ENCODE data around the gene CDK6. TPM values are rescaled to one million over a fixed set of nuclear protein-coding genes. Genes with fewer than 3 reads are reported as not detected.

Gene CDK6
- total RNA-seq, 4 donors from 2014 or later, result 19.7 to 51.1 (median 33.8) TPM

GRCh38 chr7:92644406-92645113, 191.8 kb downstream of the CDK6 start:
- ATAC-seq, result peak; percentile 23
- 0 to 86% methylated on average over 1 of the region's 6 CpGs for WGBS, 2 donors (ENCODE audit: low coverage in 1 of 2)
- Histone ChIP-seq H3K27me3 (no peaks in the 10 kb centered on the region), H3K4me1 (peaks cover 0 to 39% (median 7%) of the 10 kb centered on the region in 3 donors), H3K4me3 (no peak overlapping the region), H3K9me3 (no peaks in the 10 kb centered on the region), H3K36me3 (no peaks in the 10 kb centered on the region), H3K27ac (peak overlapping the region in 2 of 4 donors; percentile 35 to 44)
- no peak for TF ChIP-seq POLR2AphosphoS5 (IDR thresholded peaks at IDR 0.05)
- TF ChIP-seq EP300 (IDR thresholded peaks at IDR 0.05), result no peak
- no peak for TF ChIP-seq CTCF (IDR thresholded peaks at IDR 0.05)
- TF ChIP-seq POLR2A (IDR thresholded peaks at IDR 0.05), result no peak

- Histone ChIP-seq H3K4me3 (no peak overlapping the region), H3K36me3 (no peaks in the 10 kb centered on the region), H3K27ac (no peak overlapping the region), H3K27me3 (no peaks in the 10 kb centered on the region), H3K4me1 (peaks cover 0 to 39% (median 7%) of the 10 kb centered on the region in 3 donors), H3K9me3 (no peaks in the 10 kb centered on the region)
- no peak for TF ChIP-seq EP300 (IDR thresholded peaks at IDR 0.05)
- no peak for TF ChIP-seq POLR2A (IDR thresholded peaks at IDR 0.05)
- no peak for TF ChIP-seq POLR2AphosphoS5 (IDR thresholded peaks at IDR 0.05)
- no peak for TF ChIP-seq CTCF (IDR thresholded peaks at IDR 0.05)
- 76 to 85% methylated on average over 2 of the region's 2 CpGs for WGBS, 2 donors (ENCODE audit: low coverage in 1 of 2)
- no peak for ATAC-seq
These were observed 192.6 kb downstream of the CDK6 start for GRCh38 chr7:92643821-92644220.

- H3K36me3 ChIP-seq, result no peaks in the 10 kb centered on the region
- peaks cover 0 to 31% (median 7%) of the 10 kb centered on the region in 3 donors for H3K4me1 ChIP-seq
- TF ChIP-seq POLR2A (IDR thresholded peaks at IDR 0.05) (no peak), CTCF (IDR thresholded peaks at IDR 0.05) (no peak), EP300 (IDR thresholded peaks at IDR 0.05) (no peak)
- no peak overlapping the region for H3K27ac ChIP-seq
- WGBS, 2 donors (ENCODE audit: low coverage in 1 of 2), result 65 to 82% methylated on average over 2 to 4 of the region's 4 CpGs
- no peak for ATAC-seq
- no peaks in the 10 kb centered on the region for H3K9me3 ChIP-seq
- no peak overlapping the region for H3K4me3 ChIP-seq
- H3K27me3 ChIP-seq, result no peaks in the 10 kb centered on the region
These were observed 194.4 kb downstream of the CDK6 start for GRCh38 chr7:92641921-92642511.

GRCh38 chr7:92639966-92640365, 196.4 kb downstream of the CDK6 start:
- H3K27me3 ChIP-seq, result no peaks in the 10 kb centered on the region
- no peaks in the 10 kb centered on the region for H3K36me3 ChIP-seq
- H3K4me3 ChIP-seq, result no peak overlapping the region
- H3K27ac ChIP-seq, result no peak overlapping the region
- no peak for ATAC-seq
- WGBS, 2 donors (ENCODE audit: low coverage in 1 of 2), result 92% methylated on average over 2 of the region's 4 CpGs; no CpG with 5 or more reads in 1 of the 2 donors
- peaks cover 5 to 25% (median 10%) of the 10 kb centered on the region in 3 donors for H3K4me1 ChIP-seq
- TF ChIP-seq EP300 (IDR thresholded peaks at IDR 0.05) (no peak), CTCF (IDR thresholded peaks at IDR 0.05) (no peak), POLR2AphosphoS5 (IDR thresholded peaks at IDR 0.05) (no peak), POLR2A (IDR thresholded peaks at IDR 0.05) (no peak)
- no peaks in the 10 kb centered on the region for H3K9me3 ChIP-seq

Measured in gastroesophageal sphincter (tissue), 4 donors.